Muscle layer of colon (tissue), 2 donors: ENCODE data around the gene ICOSLG.
"Not testable (repeated sequence)": the region's sequence is repeated elsewhere in the genome, so short reads cannot be mapped to it uniquely, and the experiment has no call there.

Experiments
- H3K27ac ChIP-seq: one replicate; pipeline ENCODE4 v1.7.0; 2013; ENCODE audit warnings: low read depth, mild to moderate bottlenecking, low read length, moderate library complexity
- H3K27me3 ChIP-seq, 2 donors: one replicate each; pipeline ENCODE4 v1.7.0; 2013; ENCODE audit warnings: low read length in 2 of 2, mild to moderate bottlenecking in 2 of 2; ENCODE audit not compliant: insufficient read depth in 2 of 2, control insufficient read depth in 1 of 2
- H3K36me3 ChIP-seq: one replicate; pipeline ENCODE4 v1.7.0; 2013; ENCODE audit warnings: mild to moderate bottlenecking, low read length; ENCODE audit not compliant: insufficient read depth
- H3K4me1 ChIP-seq: one replicate; pipeline ENCODE4 v1.7.0; 2013; ENCODE audit warnings: mild to moderate bottlenecking, low read length; ENCODE audit not compliant: insufficient read depth
- H3K4me3 ChIP-seq, 2 donors: one replicate each; pipeline ENCODE4 v1.7.0; 2013; ENCODE audit warnings: low read length in 2 of 2, low read depth in 1 of 2, mild to moderate bottlenecking in 1 of 2, moderate library complexity in 1 of 2
- H3K9ac ChIP-seq: one replicate; pipeline ENCODE4 v1.7.0; 2013; ENCODE audit warnings: low read length
- H3K9me3 ChIP-seq: one replicate; pipeline ENCODE4 v1.7.0; 2013; ENCODE audit warnings: mild to moderate bottlenecking, low read length
- donor health status: abdominal sarcoma.
- donor health status: Adenocarcinoma of cecum.

The ICOSLG gene

GRCh38 chr21:44262338-44263056 lies 21.8 kb upstream of the ICOSLG start:
- H3K4me1 ChIP-seq, result no peaks in the 10 kb centered on the region
- H3K27me3 ChIP-seq, result no peaks in the 10 kb centered on the region
- no peak overlapping the region for H3K4me3 ChIP-seq
- no peaks in the 10 kb centered on the region for H3K9me3 ChIP-seq
- no peak overlapping the region for H3K9ac ChIP-seq
- no peak overlapping the region for H3K27ac ChIP-seq
- no peaks in the 10 kb centered on the region for H3K36me3 ChIP-seq

DNA sequence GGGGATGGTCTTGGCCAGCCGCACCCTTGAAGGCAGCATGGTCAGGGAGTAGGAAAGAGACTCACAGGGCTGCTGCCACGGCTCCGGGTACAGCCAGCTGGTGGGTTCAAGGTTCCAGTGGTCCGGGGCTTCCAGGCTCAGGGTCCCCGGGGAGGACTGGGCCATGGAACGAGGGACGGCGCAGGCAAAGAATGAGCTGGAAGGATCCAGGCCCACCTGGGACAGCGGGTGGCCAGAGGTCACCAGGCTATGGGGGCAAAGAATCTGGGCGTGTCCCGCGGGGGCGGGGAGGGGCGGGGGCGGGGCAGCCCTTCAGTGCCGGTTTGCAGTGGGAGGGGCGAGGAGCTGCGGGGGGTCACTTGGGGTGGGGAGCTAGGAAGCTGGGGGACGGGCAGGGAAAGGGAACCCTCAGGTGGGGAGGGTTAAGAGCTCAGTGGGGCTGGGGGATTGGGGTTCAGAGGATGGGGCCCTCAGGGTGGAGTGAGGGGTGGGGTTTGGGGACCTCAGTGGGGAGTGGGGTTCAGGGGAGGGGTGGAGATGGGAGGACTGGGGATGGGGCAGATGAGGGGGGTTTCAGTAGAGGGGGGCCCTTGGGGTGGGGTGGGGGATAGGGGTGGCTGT lies 21.0 kb upstream of the ICOSLG start, which contains the start of gene DNMT3L:
TSS of gene DNMT3L (minus strand) at position 223 of the 621 bp plus-strand sequence. CDS start 638 bp downstream, outside the sequence.
- H3K9ac ChIP-seq, result no peak within 1 kb of the TSS
- H3K9me3 ChIP-seq, result no peaks in the 10 kb centered on the region
- H3K4me3 ChIP-seq, result no peak within 1 kb of the TSS
- H3K27me3 ChIP-seq, result no peaks in the 10 kb centered on the region
- no peaks in the 10 kb centered on the region for H3K4me1 ChIP-seq
- H3K36me3 ChIP-seq, result no peaks in the 10 kb centered on the region
- H3K27ac ChIP-seq, result no peak within 1 kb of the TSS

DNA sequence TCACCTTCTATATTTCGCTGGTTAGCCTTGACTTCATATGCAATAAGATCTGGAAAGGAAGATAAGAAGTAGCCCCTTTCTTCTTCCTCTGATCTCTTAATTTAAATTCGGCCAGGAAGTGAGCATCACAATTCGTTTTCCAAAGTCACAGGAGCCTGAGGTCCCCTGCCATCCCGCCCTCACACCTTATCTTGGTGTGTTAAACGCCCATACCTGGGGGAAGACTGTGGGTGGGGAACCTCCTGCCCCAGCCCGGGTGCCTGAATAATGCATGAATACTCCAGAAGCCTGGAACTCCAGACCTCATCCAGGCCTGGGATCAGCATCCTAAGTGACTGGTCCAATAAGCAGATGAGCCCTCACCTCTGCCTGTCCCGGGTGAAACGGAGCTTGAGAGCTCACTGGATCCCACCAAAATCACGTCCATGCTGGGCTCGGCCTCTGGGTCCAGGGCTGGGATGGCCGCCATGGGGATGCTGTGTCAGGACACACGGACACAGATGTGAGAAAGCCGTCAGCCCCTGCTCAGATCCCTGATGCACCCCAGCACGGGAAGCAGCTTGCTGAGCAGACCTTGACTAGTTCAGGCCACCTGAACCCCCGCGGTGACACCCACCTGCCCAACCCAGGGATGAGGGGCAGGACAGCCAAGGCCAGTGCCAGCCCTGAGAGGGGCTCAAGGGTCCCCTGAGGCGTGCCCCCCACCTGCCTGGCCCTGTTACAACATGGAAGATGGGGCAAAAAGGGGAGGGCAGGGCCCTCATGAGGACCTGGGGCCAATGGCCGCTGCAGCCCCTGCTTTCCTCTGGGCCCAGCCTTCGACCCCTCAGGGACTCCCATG lies 20.3 kb upstream of the ICOSLG start:
- Histone ChIP-seq H3K9ac (no peak overlapping the region), H3K36me3 (no peaks in the 10 kb centered on the region), H3K4me1 (no peaks in the 10 kb centered on the region), H3K27me3 (no peaks in the 10 kb centered on the region), H3K4me3 (no peak overlapping the region), H3K27ac (no peak overlapping the region), H3K9me3 (no peaks in the 10 kb centered on the region)

- Histone ChIP-seq H3K9me3 (no peaks in the 10 kb centered on the region), H3K4me3 (no peak overlapping the region)
Observed at GRCh38 chr21:44260066-44260465, 19.3 kb upstream of the ICOSLG start.

GRCh38 chr21:44259082-44259705 lies 18.5 kb upstream of the ICOSLG start:
- Histone ChIP-seq H3K27ac (no peak overlapping the region), H3K9me3 (no peaks in the 10 kb centered on the region), H3K9ac (no peak overlapping the region), H3K27me3 (no peaks in the 10 kb centered on the region), H3K4me3 (no peak overlapping the region), H3K4me1 (no peaks in the 10 kb centered on the region), H3K36me3 (no peaks in the 10 kb centered on the region)

More at GRCh38 chr21:44260066-44260465, 19.3 kb upstream of the ICOSLG start:
- Histone ChIP-seq H3K4me1 (no peaks in the 10 kb centered on the region), H3K27me3 (no peaks in the 10 kb centered on the region), H3K9ac (no peak overlapping the region), H3K36me3 (no peaks in the 10 kb centered on the region), H3K27ac (no peak overlapping the region)

GRCh38 chr21:44258056-44258725 lies 17.4 kb upstream of the ICOSLG start:
- H3K36me3 ChIP-seq, result no peaks in the 10 kb centered on the region
- H3K27ac ChIP-seq, result no peak overlapping the region
- H3K9me3 ChIP-seq, result no peaks in the 10 kb centered on the region
- H3K27me3 ChIP-seq, result no peaks in the 10 kb centered on the region
- no peak overlapping the region for H3K4me3 ChIP-seq
- no peak overlapping the region for H3K9ac ChIP-seq
- no peaks in the 10 kb centered on the region for H3K4me1 ChIP-seq

DNA sequence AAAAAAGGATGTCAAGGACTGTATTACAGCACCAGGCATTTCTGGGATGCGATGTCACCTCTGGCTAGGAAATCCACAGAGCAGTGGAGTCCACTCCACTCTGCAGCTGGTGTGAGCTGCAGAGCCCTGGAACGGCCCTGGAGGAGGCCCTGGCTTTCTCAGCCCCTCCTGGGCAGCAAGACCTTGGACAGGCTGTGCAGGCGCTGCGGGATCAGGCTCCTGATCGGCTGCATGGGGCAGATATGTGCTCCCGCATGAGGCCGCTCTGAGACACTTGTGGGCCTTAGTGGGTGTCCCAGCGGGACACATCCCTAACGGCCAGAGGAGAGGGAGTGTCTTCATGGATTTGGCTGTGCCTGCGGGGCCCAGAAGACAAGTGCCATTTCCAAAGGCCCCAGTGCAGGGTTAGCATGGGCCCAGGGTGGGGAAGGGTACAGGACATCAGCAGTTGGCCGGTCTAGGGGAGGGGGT lies 14.8 kb upstream of the ICOSLG start:
- Histone ChIP-seq H3K27me3 (no peaks in the 10 kb centered on the region), H3K9me3 (no peaks in the 10 kb centered on the region), H3K36me3 (no peaks in the 10 kb centered on the region), H3K4me3 (no peak overlapping the region), H3K4me1 (no peaks in the 10 kb centered on the region), H3K9ac (no peak overlapping the region), H3K27ac (no peak overlapping the region)

DNA sequence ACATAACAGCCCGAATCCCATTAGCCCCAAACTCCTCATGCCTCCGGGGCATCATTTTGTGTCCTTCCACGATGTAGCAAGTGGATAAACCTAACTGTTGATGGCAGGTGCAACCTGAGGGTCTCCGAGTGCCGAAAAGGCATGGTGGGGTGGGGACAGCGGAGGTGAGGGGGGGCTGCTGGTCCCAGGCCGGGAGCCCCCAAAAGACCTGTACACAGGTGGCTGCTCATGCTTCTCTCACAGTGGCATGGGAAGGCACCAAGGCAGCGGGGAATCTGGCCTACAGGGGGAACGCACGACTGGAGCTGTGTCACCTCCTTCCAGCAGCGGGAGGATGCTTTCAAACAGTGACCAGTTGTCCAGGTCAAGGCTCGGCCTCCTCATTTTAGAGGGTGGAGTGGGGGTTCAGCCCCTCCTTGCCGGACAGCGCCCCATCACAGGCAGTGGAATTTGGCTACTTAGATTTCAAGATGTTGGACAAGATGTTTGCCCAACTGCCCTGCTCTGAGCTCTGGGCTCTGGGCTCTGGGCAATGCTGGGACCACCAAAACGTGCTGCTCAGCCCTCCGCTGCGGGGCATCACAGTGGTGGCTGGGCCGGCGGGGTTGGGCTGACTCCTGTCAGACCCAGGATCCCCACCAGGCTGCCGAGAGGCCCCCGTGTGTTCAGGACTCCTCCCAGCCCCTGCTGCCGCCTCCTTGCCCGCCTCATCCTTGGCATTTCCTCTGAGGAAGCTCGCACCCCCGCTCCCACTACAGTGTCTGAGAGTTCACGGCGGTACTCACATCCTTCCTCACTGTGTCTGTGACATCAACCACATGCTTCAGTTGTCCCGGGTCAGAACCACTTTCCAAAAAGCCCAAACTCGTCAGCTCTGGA lies 13.3 kb upstream of the ICOSLG start:
- Histone ChIP-seq H3K36me3 (no peaks in the 10 kb centered on the region), H3K4me1 (no peaks in the 10 kb centered on the region), H3K27ac (no peak overlapping the region), H3K9ac (no peak overlapping the region), H3K27me3 (no peaks in the 10 kb centered on the region), H3K4me3 (no peak overlapping the region), H3K9me3 (no peaks in the 10 kb centered on the region)

DNA sequence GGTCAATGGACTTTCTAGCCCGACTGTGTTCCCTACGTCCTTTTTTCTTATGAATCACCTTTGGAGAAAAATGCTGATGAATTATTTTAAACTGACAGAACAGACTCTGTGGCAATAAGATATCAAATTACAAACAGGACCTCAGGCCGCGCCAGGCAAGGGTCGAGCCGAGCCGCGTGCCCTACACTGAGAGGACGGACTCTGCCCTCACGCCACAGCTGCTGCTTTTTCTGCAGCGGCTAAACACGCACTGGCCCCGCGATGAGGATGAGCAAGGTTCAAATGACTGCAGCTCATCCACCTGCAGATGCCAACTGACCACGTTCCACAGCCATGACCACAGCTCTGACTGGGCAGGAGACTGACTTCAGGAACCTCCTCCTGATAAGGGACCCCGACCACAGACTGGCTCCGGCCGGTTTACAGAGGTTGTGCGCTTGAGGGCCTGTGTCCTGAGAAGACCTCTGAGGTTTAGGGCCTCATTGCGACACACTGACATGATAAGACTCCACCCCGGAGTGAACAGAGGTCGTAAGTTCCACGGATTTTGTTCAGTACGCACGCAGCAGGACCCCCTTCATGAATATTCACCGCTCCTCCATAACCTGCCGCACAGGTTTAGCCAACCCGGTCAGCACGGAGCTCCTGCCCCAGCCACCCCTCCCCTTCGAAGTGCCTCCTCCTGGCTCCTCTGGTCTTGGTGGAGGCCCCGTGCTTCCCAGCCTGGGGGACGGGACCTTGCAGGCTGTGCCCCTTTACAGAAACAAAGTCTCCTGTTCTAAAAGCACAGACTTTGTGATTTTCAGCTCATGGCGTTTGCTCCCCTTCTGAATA lies 8.7 kb upstream of the ICOSLG start:
- H3K36me3 ChIP-seq, H3K4me3 ChIP-seq, H3K4me1 ChIP-seq, H3K9ac ChIP-seq, H3K27me3 ChIP-seq, H3K9me3 ChIP-seq, H3K27ac ChIP-seq: not testable (repeated sequence)

DNA sequence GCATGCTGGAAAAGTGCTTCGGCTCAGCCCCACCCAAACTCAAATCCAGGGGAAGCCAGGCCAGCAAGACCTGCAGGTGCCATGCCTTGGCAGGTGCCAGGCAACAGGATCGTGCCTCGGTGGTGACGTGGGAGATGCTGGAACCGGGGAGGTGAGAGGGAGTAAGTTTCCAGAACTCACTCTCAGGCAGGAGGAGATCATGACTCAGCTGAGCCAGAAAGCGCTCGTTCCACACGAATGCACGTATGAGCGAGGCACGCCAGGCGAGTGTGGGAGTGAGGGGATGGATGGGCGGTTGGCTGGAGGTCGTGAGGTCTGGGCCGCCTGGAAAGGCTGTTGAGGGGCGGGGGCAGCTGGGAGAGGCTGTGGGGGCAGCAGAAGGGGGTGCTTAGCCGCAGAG lies 7.2 kb upstream of the ICOSLG start:
- H3K36me3 ChIP-seq, H3K9me3 ChIP-seq, H3K4me1 ChIP-seq, H3K4me3 ChIP-seq, H3K27ac ChIP-seq, H3K9ac ChIP-seq, H3K27me3 ChIP-seq: not testable (repeated sequence)
